WERI-Rb-1 (cell line): ENCODE data around the gene SARNP.

Experiments
- DNase-seq: peaks from one replicate; pipeline ENCODE4 v3.0.0-alpha.2; 2020
- H3K27ac ChIP-seq: fragments of 250-450 bp; sonication (Bioruptor Pico); 2 replicates; pipeline ENCODE4 v1.5.1; 2020; ENCODE audit warnings: mild to moderate bottlenecking, moderate library complexity
- H3K27me3 ChIP-seq: fragments of 250-450 bp; sonication (Bioruptor Pico); 2 replicates; pipeline ENCODE4 v1.5.1; 2021; ENCODE audit warnings: mild to moderate bottlenecking, low read depth, moderate library complexity; ENCODE audit not compliant: insufficient read depth, severe bottlenecking
- H3K36me3 ChIP-seq: fragments of 250-450 bp; sonication (Bioruptor Pico); 2 replicates; pipeline ENCODE4 v1.5.1; 2020; ENCODE audit warnings: mild to moderate bottlenecking, moderate library complexity
- H3K4me3 ChIP-seq: 2 replicates; pipeline ENCODE4 v1.5.1; 2011; ENCODE audit warnings: low read depth, mild to moderate bottlenecking, control low read depth, low read length
- H3K9me3 ChIP-seq: fragments of 250-450 bp; sonication (Bioruptor Pico); 2 replicates; pipeline ENCODE4 v1.5.1; 2021; ENCODE audit warnings: mild to moderate bottlenecking, moderate library complexity; ENCODE audit not compliant: severe bottlenecking
- CTCF ChIP-seq: IDR thresholded peaks from 2 replicates; pipeline ENCODE4 v1.5.1; 2011; ENCODE audit warnings: low read depth, mild to moderate bottlenecking, control low read depth, inconsistent platforms, low read length

Gene SARNP

GRCh38 chr12:55736780-55737580 lies 80.5 kb downstream of the SARNP start:
- peak overlapping the region; percentile 83 for H3K4me3 ChIP-seq
- H3K27ac ChIP-seq = peak overlapping the region; percentile 84
- no peaks in the 10 kb centered on the region for H3K36me3 ChIP-seq
- no peaks in the 10 kb centered on the region for H3K27me3 ChIP-seq
- peak; percentile 85 for TF ChIP-seq CTCF
- peak; percentile 93 for DNase-seq
- H3K9me3 ChIP-seq = no peaks in the 10 kb centered on the region

- Histone ChIP-seq H3K27me3 (no peaks in the 10 kb centered on the region), H3K4me3 (no peak overlapping the region), H3K9me3 (no peaks in the 10 kb centered on the region), H3K36me3 (no peaks in the 10 kb centered on the region), H3K27ac (no peak overlapping the region)
- no peak for TF ChIP-seq CTCF
- no peak for DNase-seq
These were observed 81.4 kb downstream of the SARNP start for GRCh38 chr12:55736076-55736475.

GRCh38 chr12:55734595-55734994 lies 82.9 kb downstream of the SARNP start:
- H3K4me3 ChIP-seq = no peak overlapping the region
- DNase-seq = no peak
- no peaks in the 10 kb centered on the region for H3K36me3 ChIP-seq
- no peak for TF ChIP-seq CTCF
- no peaks in the 10 kb centered on the region for H3K9me3 ChIP-seq
- H3K27me3 ChIP-seq = no peaks in the 10 kb centered on the region
- no peak overlapping the region for H3K27ac ChIP-seq

- no peak for DNase-seq
- no peak for TF ChIP-seq CTCF
- no peaks in the 10 kb centered on the region for H3K36me3 ChIP-seq
- no peak overlapping the region for H3K27ac ChIP-seq
- no peak overlapping the region for H3K4me3 ChIP-seq
- H3K9me3 ChIP-seq = no peaks in the 10 kb centered on the region
- no peaks in the 10 kb centered on the region for H3K27me3 ChIP-seq
These were observed 83.7 kb downstream of the SARNP start for GRCh38 chr12:55733858-55734257.

- no peak for TF ChIP-seq CTCF
- no peaks in the 10 kb centered on the region for H3K27me3 ChIP-seq
- H3K36me3 ChIP-seq = peaks cover 2% of the 10 kb centered on the region; the same call in 1 of the 2 replicates
- no peak overlapping the region for H3K4me3 ChIP-seq
- no peaks in the 10 kb centered on the region for H3K9me3 ChIP-seq
- no peak for DNase-seq
- H3K27ac ChIP-seq = no peak overlapping the region
These were observed 84.4 kb downstream of the SARNP start for GRCh38 chr12:55733021-55733555.
